Gastrocnemius medialis (tissue), 4 donors: ENCODE data around the gene PTAFR.

ENCODE experiments used
- CTCF ChIP-seq, 5 experiments: fragments of 450-650 bp in 3 of 5; fragments of 200-600 bp in 2 of 5; sonication (generic) in 2 of 5; IDR thresholded peaks in 4 of 5; conservative IDR thresholded peaks in 1 of 5; 1 replicate in 4 of 5; 2 replicates in 1 of 5; pipeline ENCODE4 v1.5.1; 2016 to 2019; ENCODE audit warnings: antibody characterized with exemption in 5 of 5, mild to moderate bottlenecking in 3 of 5, moderate library complexity in 3 of 5
- POLR2A ChIP-seq, 2 donors: fragments of 450-650 bp; IDR thresholded peaks; one replicate each; pipeline ENCODE4 v1.6.1; 2017; ENCODE audit warnings: antibody characterized with exemption in 2 of 2, mild to moderate bottlenecking in 2 of 2, moderate library complexity in 2 of 2

DNA sequence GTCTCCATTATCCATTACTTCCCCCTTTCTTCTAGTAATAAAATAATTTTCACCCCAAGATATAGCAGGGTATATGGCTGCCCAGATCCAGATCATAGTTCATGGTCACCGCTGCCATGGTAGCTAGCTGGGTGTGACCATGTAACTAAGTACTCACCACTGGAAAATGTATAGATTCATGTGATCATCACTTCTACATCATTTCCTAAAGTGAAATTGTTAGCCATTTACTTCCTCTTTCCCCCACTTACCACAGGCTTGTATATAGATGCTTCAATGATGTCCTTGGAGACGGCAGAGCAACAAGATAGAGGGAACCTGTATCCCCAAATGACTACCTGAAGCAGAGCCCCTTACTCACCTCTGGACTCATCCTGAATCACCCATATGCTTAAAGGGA is 65.3 kb downstream of the PTAFR start:
- TF ChIP-seq POLR2A (IDR thresholded peaks at IDR 0.05) (no peak), CTCF (IDR thresholded peaks at IDR 0.05 in 4 of 5, conservative IDR thresholded peaks at IDR 0.05 in 1 of 5) (no peak)
